Natural killer cell (primary cell): Measurements from ENCODE around the gene PCARE. TPM values are rescaled to one million over a fixed set of nuclear protein-coding genes. Genes with fewer than 3 reads are reported as not detected.
"Not testable (repeated sequence)": the region's sequence is repeated elsewhere in the genome, so short reads cannot be mapped to it uniquely, and the experiment has no call there.

Source experiments
- ATAC-seq, 3 donors: fragments of 150-1000 bp in 2 of 3; fragments of 200-7000 bp in 1 of 3; cut with Tn5 transposase; 1 replicate in 1 of 3; 2 replicates in 2 of 3; pipeline ENCODE4 v1.10.0; 2021; ENCODE audit warnings: mild to moderate bottlenecking in 2 of 3, moderate library complexity in 2 of 3
- DNase-seq, 2 donors: peaks; one replicate each; pipeline versions ENCODE4 v3.0.0 to v3.0.0-alpha.2; 2013 to 2021; ENCODE audit warnings: mixed read lengths in 1 of 2
- H3K27ac ChIP-seq: one replicate; pipeline ENCODE4 v1.5.1; 2013; ENCODE audit warnings: mild to moderate bottlenecking, low read length
- H3K27me3 ChIP-seq: one replicate; pipeline ENCODE4 v1.6.1; 2013; ENCODE audit warnings: low read length; ENCODE audit not compliant: control insufficient read depth, insufficient read depth
- H3K36me3 ChIP-seq: one replicate; pipeline ENCODE4 v1.6.1; 2013; ENCODE audit warnings: low read length; ENCODE audit not compliant: control insufficient read depth, insufficient read depth
- H3K4me1 ChIP-seq: one replicate; pipeline ENCODE4 v1.6.1; 2013; ENCODE audit warnings: low read length; ENCODE audit not compliant: control insufficient read depth, insufficient read depth
- H3K4me3 ChIP-seq: one replicate; pipeline ENCODE4 v1.5.1; 2013; ENCODE audit warnings: low read length
- H3K9me3 ChIP-seq: one replicate; pipeline ENCODE4 v1.6.1; 2013; ENCODE audit warnings: low read length; ENCODE audit not compliant: control insufficient read depth, insufficient read depth
- H3K27ac Mint-ChIP-seq, 2 donors: one replicate each; pipeline ENCODE4 v1.8.0; 2022; ENCODE audit warnings: mild to moderate bottlenecking in 2 of 2, mixed read lengths in 2 of 2, moderate library complexity in 1 of 2
- H3K27me3 Mint-ChIP-seq, 2 donors: one replicate each; pipeline ENCODE4 v1.8.0; 2022; ENCODE audit warnings: low read depth in 2 of 2, mixed read lengths in 2 of 2
- H3K36me3 Mint-ChIP-seq: one replicate; pipeline ENCODE4 v1.8.0; 2022; ENCODE audit warnings: mixed read lengths
- H3K4me1 Mint-ChIP-seq, 2 donors: one replicate each; pipeline ENCODE4 v1.8.0; 2022; ENCODE audit warnings: mixed read lengths in 2 of 2
- H3K4me3 Mint-ChIP-seq: one replicate; pipeline ENCODE4 v1.8.0; 2022; ENCODE audit warnings: mild to moderate bottlenecking, moderate library complexity, mixed read lengths
- H3K9me3 Mint-ChIP-seq, 2 donors: one replicate each; pipeline ENCODE4 v1.8.0; 2022; ENCODE audit warnings: mixed read lengths in 2 of 2
- WGBS: methylation state at CpG from one replicate; pipeline ENCODE4 v1.1.7; 2013; ENCODE audit warnings: missing lambda C conversion rate; ENCODE audit not compliant: insufficient coverage; 5-methylcytosine and 5-hydroxymethylcytosine counted together
- intact Hi-C: fragments of 100-400 bp; cut with micrococcal nuclease; formaldehyde crosslinking; loops from one replicate; pipeline ENCODE4 v1.14.2; 2022
- total RNA-seq, 4 donors: library from RNA; stranded (reverse); fragments of 120-200 nt in 1 of 4; gene quantifications; one replicate each; pipeline versions ENCODE4 v1.2.3 to v1.2.4, GENCODE V29; 2013 to 2022
- TF ChIP-seq, protein P1 (sequence below): fragments of 200-600 bp; IDR thresholded peaks from one replicate; pipeline ENCODE4 v1.8.0; 2022; ENCODE audit warnings: antibody characterized with exemption

The PCARE gene
- total RNA-seq, 3 donors from 2014 or later (not counting 1 experiment from before 2014, with no cell fraction given): not detected

DNA sequence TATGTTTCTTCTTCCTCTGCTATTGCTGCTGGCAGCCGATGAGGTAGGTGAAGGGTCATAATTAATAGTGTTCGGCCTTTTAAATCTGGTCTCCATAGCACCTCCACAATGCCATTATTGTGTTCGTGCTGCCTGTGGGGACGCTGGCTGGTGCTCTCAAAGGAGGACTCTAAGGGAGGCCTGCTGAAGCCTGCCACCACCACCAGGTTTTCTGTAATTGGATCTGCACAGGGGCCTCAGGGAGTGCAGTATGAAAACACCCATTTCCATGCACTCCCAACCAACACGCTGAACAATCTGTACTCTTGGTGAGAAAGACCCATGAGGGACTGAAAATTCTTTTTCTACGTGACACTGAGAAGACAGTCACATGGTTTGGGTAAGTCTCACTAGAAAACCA lies 23.2 kb upstream of the PCARE start:
- intact Hi-C loops: no loop called here
- DNase-seq: no peak
- Histone ChIP-seq H3K9me3 (no peaks in the 10 kb centered on the region), H3K36me3 (no peaks in the 10 kb centered on the region), H3K27me3 (no peaks in the 10 kb centered on the region), H3K27ac (no peak overlapping the region), H3K4me3 (no peak overlapping the region), H3K4me1 (no peaks in the 10 kb centered on the region)
- no peak for ATAC-seq
- Mint-ChIP-seq H3K36me3 (no peaks in the 10 kb centered on the region), H3K9me3 (no peaks in the 10 kb centered on the region), H3K4me3 (no peak overlapping the region), H3K4me1 (no peaks in the 10 kb centered on the region), H3K27me3 (no peaks in the 10 kb centered on the region), H3K27ac (no peak overlapping the region)
- TF ChIP-seq, protein P1, sequence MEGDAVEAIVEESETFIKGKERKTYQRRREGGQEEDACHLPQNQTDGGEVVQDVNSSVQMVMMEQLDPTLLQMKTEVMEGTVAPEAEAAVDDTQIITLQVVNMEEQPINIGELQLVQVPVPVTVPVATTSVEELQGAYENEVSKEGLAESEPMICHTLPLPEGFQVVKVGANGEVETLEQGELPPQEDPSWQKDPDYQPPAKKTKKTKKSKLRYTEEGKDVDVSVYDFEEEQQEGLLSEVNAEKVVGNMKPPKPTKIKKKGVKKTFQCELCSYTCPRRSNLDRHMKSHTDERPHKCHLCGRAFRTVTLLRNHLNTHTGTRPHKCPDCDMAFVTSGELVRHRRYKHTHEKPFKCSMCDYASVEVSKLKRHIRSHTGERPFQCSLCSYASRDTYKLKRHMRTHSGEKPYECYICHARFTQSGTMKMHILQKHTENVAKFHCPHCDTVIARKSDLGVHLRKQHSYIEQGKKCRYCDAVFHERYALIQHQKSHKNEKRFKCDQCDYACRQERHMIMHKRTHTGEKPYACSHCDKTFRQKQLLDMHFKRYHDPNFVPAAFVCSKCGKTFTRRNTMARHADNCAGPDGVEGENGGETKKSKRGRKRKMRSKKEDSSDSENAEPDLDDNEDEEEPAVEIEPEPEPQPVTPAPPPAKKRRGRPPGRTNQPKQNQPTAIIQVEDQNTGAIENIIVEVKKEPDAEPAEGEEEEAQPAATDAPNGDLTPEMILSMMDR: no peak
- WGBS: 95% methylated on average over 6 of the region's 6 CpGs

DNA sequence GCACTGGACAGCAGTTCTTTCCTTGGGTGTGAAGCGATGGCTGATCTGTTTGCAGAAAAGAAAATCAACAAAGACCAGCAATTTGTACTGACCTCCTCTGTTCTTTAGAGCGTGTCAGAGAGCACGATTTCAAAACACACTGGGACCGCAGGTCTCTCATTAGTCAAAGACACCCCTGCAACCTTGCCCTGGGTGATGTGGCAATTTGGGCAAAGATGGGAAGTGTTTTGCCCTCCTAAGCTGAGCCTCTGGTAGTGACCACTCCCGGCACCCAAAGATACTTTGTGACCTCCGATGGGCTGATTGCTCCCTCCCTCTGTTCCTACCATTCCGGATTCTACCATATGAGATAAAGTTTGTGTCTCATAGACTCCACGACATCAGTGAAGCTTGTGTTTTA lies 22.6 kb upstream of the PCARE start:
- no peak overlapping the region for H3K27ac ChIP-seq
- H3K27ac Mint-ChIP-seq: no peak overlapping the region
- ATAC-seq (no peak), DNase-seq (no peak)
- no peaks in the 10 kb centered on the region for H3K36me3 ChIP-seq
- H3K36me3 Mint-ChIP-seq: no peaks in the 10 kb centered on the region
- H3K4me3 Mint-ChIP-seq: no peak overlapping the region
- H3K4me3 ChIP-seq: no peak overlapping the region
- intact Hi-C loops: no loop called here
- no peaks in the 10 kb centered on the region for H3K4me1 ChIP-seq
- TF ChIP-seq, protein P1: no peak
- WGBS: 91% methylated on average over 8 of the region's 8 CpGs
- no peaks in the 10 kb centered on the region for H3K4me1 Mint-ChIP-seq
- H3K9me3 Mint-ChIP-seq: no peaks in the 10 kb centered on the region
- H3K9me3 ChIP-seq: no peaks in the 10 kb centered on the region
- H3K27me3 ChIP-seq: no peaks in the 10 kb centered on the region
- no peaks in the 10 kb centered on the region for H3K27me3 Mint-ChIP-seq

DNA sequence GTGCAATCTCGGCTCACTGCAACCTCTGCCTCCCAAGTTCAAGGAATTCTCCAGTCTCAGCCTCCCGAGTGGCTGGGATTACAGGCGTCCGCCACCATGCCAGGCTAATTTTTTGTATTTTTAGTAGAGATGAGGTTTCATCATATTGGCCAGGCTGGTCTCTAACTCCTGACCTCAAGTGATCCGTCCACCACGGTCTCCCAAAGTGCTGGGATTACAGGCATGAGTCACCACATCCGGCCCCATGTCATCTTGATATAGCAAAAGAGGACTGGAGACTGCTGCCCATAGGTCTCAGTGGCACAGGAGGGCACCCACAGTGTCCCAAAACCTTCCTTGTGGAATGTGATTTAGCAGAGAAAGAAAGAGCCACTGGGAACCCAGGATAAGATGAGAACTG lies 16.0 kb upstream of the PCARE start:
- WGBS: 93% methylated on average over 7 of the region's 7 CpGs
- DNase-seq, intact Hi-C loops: not testable (repeated sequence)

DNA sequence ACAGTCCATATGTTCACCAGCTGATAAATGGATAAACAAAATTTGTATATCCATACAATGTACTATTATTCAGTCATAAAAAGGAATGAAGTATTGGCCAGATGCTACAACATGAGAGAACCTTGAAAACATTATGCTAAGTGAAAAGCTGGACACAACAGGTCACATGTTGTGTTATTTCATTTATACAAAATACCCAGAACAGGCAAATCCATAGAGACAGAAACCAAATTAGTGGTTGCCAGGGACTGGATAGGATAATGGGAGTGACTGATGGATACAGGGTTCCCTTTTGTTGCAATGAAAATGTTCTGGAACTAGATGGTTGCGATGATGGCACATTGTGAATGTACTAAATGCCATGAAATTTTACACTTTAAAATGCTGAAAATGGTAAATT lies 10.2 kb upstream of the PCARE start:
- 92% methylated on average over 1 of the region's 1 CpG for WGBS
- no peaks in the 10 kb centered on the region for H3K4me1 Mint-ChIP-seq
- H3K9me3 ChIP-seq: peaks cover 9% of the 10 kb centered on the region
- H3K36me3 ChIP-seq: no peaks in the 10 kb centered on the region
- TF ChIP-seq, protein P1: no peak
- H3K27ac Mint-ChIP-seq: no peak overlapping the region
- H3K9me3 Mint-ChIP-seq: no peaks in the 10 kb centered on the region
- H3K27ac ChIP-seq: no peak overlapping the region
- H3K4me3 ChIP-seq: no peak overlapping the region
- H3K4me3 Mint-ChIP-seq: no peak overlapping the region
- DNase-seq (no peak), ATAC-seq (no peak)
- H3K36me3 Mint-ChIP-seq: no peaks in the 10 kb centered on the region
- H3K27me3 Mint-ChIP-seq: no peaks in the 10 kb centered on the region
- no peaks in the 10 kb centered on the region for H3K4me1 ChIP-seq
- intact Hi-C loops: no loop called here
- H3K27me3 ChIP-seq: no peaks in the 10 kb centered on the region

More for the DNA sequence above, 16.0 kb upstream of the PCARE start:
- H3K4me3 ChIP-seq, H3K27ac ChIP-seq, H3K4me3 Mint-ChIP-seq, H3K27me3 ChIP-seq, H3K9me3 Mint-ChIP-seq, H3K9me3 ChIP-seq, H3K36me3 ChIP-seq, H3K27ac Mint-ChIP-seq, ATAC-seq, H3K36me3 Mint-ChIP-seq, H3K27me3 Mint-ChIP-seq, H3K4me1 ChIP-seq, H3K4me1 Mint-ChIP-seq: not testable (repeated sequence)
